HepG2 (cell line): Measurements from ENCODE around the gene USP32. TPM values are rescaled to one million over a fixed set of nuclear protein-coding genes. Genes with fewer than 3 reads are reported as not detected.

Experiments
- CCDC6 ChIP-seq: sonication (generic); formaldehyde crosslinking; IDR thresholded peaks from 2 replicates; pipeline ENCODE4 v1.8.1; 2022; ENCODE audit warnings: mild to moderate bottlenecking, missing genetic modification reagents, moderate library complexity
- EEA1 ChIP-seq: sonication (generic); formaldehyde crosslinking; IDR thresholded peaks from 2 replicates; pipeline ENCODE4 v1.5.1; 2020; ENCODE audit warnings: mild to moderate bottlenecking, missing genetic modification reagents, borderline replicate concordance
- EED ChIP-seq: sonication (generic); formaldehyde crosslinking; IDR thresholded peaks from 2 replicates; pipeline ENCODE4 v1.5.0; 2020; ENCODE audit warnings: mild to moderate bottlenecking, missing genetic modification reagents
- FOXA1 ChIP-seq, 2 experiments: fragments of 450-650 bp in 1 of 2; sonication (generic) in 1 of 2; formaldehyde crosslinking in 1 of 2; IDR thresholded peaks; 2 replicates each; pipeline versions ENCODE4 v1.4.0 to v1.6.1; 2016 to 2020; ENCODE audit warnings: missing genetic modification reagents in 1 of 2
- GRHL1 ChIP-seq: sonication (generic); formaldehyde crosslinking; conservative IDR thresholded peaks from 2 replicates; pipeline ENCODE4 v1.8.0; 2022; ENCODE audit warnings: missing genetic modification reagents
- IRX3 ChIP-seq: sonication (generic); formaldehyde crosslinking; IDR thresholded peaks from 2 replicates; pipeline ENCODE4 v1.8.1; 2023; ENCODE audit warnings: mild to moderate bottlenecking, low read depth, missing genetic modification reagents, borderline replicate concordance
- KAT7 ChIP-seq: IDR thresholded peaks from 2 replicates; pipeline ENCODE4 v1.6.1; 2018; ENCODE audit warnings: borderline replicate concordance, missing compliant biosample characterization
- KDM4B ChIP-seq: sonication (generic); formaldehyde crosslinking; IDR thresholded peaks from 2 replicates; pipeline ENCODE4 v1.4.0; 2020; ENCODE audit warnings: missing genetic modification reagents
- MTA3 ChIP-seq: sonication (generic); formaldehyde crosslinking; IDR thresholded peaks from 2 replicates; pipeline ENCODE4 v1.4.0; 2020; ENCODE audit warnings: missing genetic modification reagents
- NAIF1 ChIP-seq: sonication (generic); formaldehyde crosslinking; IDR thresholded peaks from 2 replicates; pipeline ENCODE4 v1.5.0; 2020; ENCODE audit warnings: mild to moderate bottlenecking, missing genetic modification reagents, borderline replicate concordance
- STAG1 ChIP-seq: sonication (generic); formaldehyde crosslinking; IDR thresholded peaks from 2 replicates; pipeline ENCODE4 v1.4.0; 2020; ENCODE audit warnings: missing genetic modification reagents
- TCF7L2 ChIP-seq: IDR thresholded peaks from 2 replicates; pipeline ENCODE4 v1.6.1; 2011; ENCODE audit warnings: mild to moderate bottlenecking, low read depth, low read length, moderate library complexity
- ZBTB4 ChIP-seq: sonication (generic); formaldehyde crosslinking; IDR thresholded peaks from 2 replicates; pipeline ENCODE4 v1.4.0; 2020; ENCODE audit warnings: missing genetic modification reagents, mild to moderate bottlenecking, borderline replicate concordance
- ZKSCAN8 ChIP-seq: IDR thresholded peaks from 2 replicates; pipeline ENCODE4 v1.6.1; 2016; ENCODE audit warnings: borderline replicate concordance, missing genetic modification reagents, missing compliant biosample characterization
- ZNF224 ChIP-seq: sonication (generic); formaldehyde crosslinking; IDR thresholded peaks from 2 replicates; pipeline ENCODE4 v1.5.0; 2020; ENCODE audit warnings: mild to moderate bottlenecking, missing genetic modification reagents
- ZNF292 ChIP-seq: sonication (generic); formaldehyde crosslinking; IDR thresholded peaks from 2 replicates; pipeline ENCODE4 v1.8.1; 2022; ENCODE audit warnings: mild to moderate bottlenecking, low read depth, missing genetic modification reagents, borderline replicate concordance
- ZNF503 ChIP-seq: sonication (generic); formaldehyde crosslinking; IDR thresholded peaks from 2 replicates; pipeline ENCODE4 v1.4.0; 2020; ENCODE audit warnings: missing genetic modification reagents
- ZNF549 ChIP-seq: sonication (generic); formaldehyde crosslinking; IDR thresholded peaks from 2 replicates; pipeline ENCODE4 v1.5.0; 2020; ENCODE audit warnings: missing genetic modification reagents
- ZNF782 ChIP-seq: sonication (generic); formaldehyde crosslinking; IDR thresholded peaks from 2 replicates; pipeline ENCODE4 v1.4.0; 2020; ENCODE audit warnings: missing genetic modification reagents, mild to moderate bottlenecking, borderline replicate concordance
- ZSCAN31 ChIP-seq: sonication (generic); formaldehyde crosslinking; IDR thresholded peaks from 2 replicates; pipeline ENCODE4 v1.5.0; 2020; ENCODE audit warnings: low read depth, mild to moderate bottlenecking, missing genetic modification reagents
- polyA plus RNA-seq, 8 experiments: library from polyadenylated mRNA; depleted of rRNA in 3 of 8; stranded (reverse) in 7 of 8; unstranded in 1 of 8; fragments of >200 nt; fragmentation: Illumina TruSeq in 4 of 8; extraction: Trizol in 4 of 8; gene quantifications; 2 replicates each; pipeline versions ENCODE4 v1.2.1 to v1.2.3, GENCODE V29; 2011 to 2016; ENCODE audit warnings: low read depth in 4 of 8, missing spikeins in 1 of 8, mixed read lengths in 1 of 8; ENCODE audit not compliant: insufficient read depth in 1 of 8
- total RNA-seq, 5 experiments: library from RNA; depleted of rRNA; stranded (reverse); fragments of >200 nt; fragmentation: Illumina TruSeq; extraction: Trizol; gene quantifications; 2 replicates each; pipeline ENCODE4 v1.2.3, GENCODE V29; 2016; ENCODE audit warnings: low read depth in 1 of 5

USP32 gene
- total and polyA plus RNA-seq, 2 of the 13 experiments (the other 11 are each of a cell fraction or from before 2014, with no cell fraction given): 24.9 to 39.9 TPM

GRCh38 chr17:60392042-60392844 is at the start of gene USP32 (continued):
- TF ChIP-seq KAT7 (CRISPR knock-in tag) (peak; percentile 49; the same call in 1 of the 2 replicates), KDM4B (CRISPR knock-in tag) (no peak; the same call in 1 of the 2 replicates), EED (CRISPR knock-in tag) (no peak), ZNF224 (CRISPR knock-in tag) (peak; percentile 92), MTA3 (no peak), ZNF503 (CRISPR knock-in tag) (peak; percentile 81; the same call in 1 of the 2 replicates), ZNF549 (CRISPR knock-in tag) (no peak), FOXA1 (IDR thresholded peaks at IDR 0.05) (no peak), FOXA1 (CRISPR knock-in tag; IDR thresholded peaks at IDR 0.05) (0 out of 2 replicates have a peak, but pooled peaks have one; percentile 32), ZNF782 (CRISPR knock-in tag) (no peak; the same call in 1 of the 2 replicates), ZKSCAN8 (peak; percentile 84), EEA1 (CRISPR knock-in tag) (peak; percentile 57; the same call in 1 of the 2 replicates), NAIF1 (peak; percentile 96), TCF7L2 (no peak), IRX3 (CRISPR knock-in tag) (peak; percentile 76; the same call in 1 of the 2 replicates), ZSCAN31 (peak; percentile 54), STAG1 (CRISPR knock-in tag) (no peak), GRHL1 (CRISPR knock-in tag) (no peak), ZNF292 (CRISPR knock-in tag) (peak; percentile 6; the same call in 1 of the 2 replicates), CCDC6 (CRISPR knock-in tag) (no peak; the same call in none of the 2 replicates), ZBTB4 (CRISPR knock-in tag) (peak; percentile 89; the same call in 1 of the 2 replicates)
